SH-SY5Y (cell line): ENCODE measurements around the gene CRB3.

ENCODE experiments used
- GATA2 ChIP-seq: IDR thresholded peaks from 2 replicates; pipeline ENCODE4 v1.6.1; 2011; ENCODE audit warnings: mild to moderate bottlenecking, low read depth, low read length
- GATA3 ChIP-seq: IDR thresholded peaks from 2 replicates; pipeline ENCODE4 v1.6.1; 2011; ENCODE audit warnings: low read depth, mild to moderate bottlenecking, low read length, moderate library complexity

GRCh38 chr19:6484230-6484629 is 20.2 kb downstream of the CRB3 start:
- TF ChIP-seq GATA2 (no peak), GATA3 (no peak)
